K562 (cell line): ENCODE measurements around the gene MAP4K1. TPM values are rescaled to one million over a fixed set of nuclear protein-coding genes. Genes with fewer than 3 reads are reported as not detected.

ENCODE experiments used
- ATAC-seq: fragments of 200-7000 bp; cut with Tn5 transposase; 3 replicates; pipeline ENCODE4 v1.9.1; 2020; ENCODE audit warnings: moderate library complexity
- BruUV-seq: library from RNA; stranded (reverse); fragments of 400-500 nt; replicated peaks from 2 replicates; lab custom pipeline; 2021; lab: Mats Ljungman, UMichigan
- CTCF ChIA-PET: fragments of 300-600 bp; formaldehyde crosslinking; extraction: SDS; loops from one replicate; lab custom pipeline; 2021; ENCODE audit warnings: low intra/inter-chr PET ratio; lab: Yijun Ruan, JAX
- POLR2A ChIA-PET: fragments of 300-600, 350-650 bp; sonication (Branson Sonifier 250); formaldehyde crosslinking; extraction: SDS; loops from one replicate; lab custom pipeline; 2021; ENCODE audit warnings: antibody characterized with exemption, inconsistent platforms; lab: Yijun Ruan, JAX
- DNase-seq, 4 experiments: peaks; one replicate each; pipeline versions ENCODE4 v3.0.0 to v3.0.0-alpha.2; 2011 to 2018; ENCODE audit warnings: low spot score in 3 of 4, mixed read lengths in 3 of 4; ENCODE audit errors: extremely low read depth in 1 of 4
- FAIRE-seq: peaks from 2 replicates; lab custom pipeline; 2011; peaks lifted over from hg19 to GRCh38; lab: Jason Lieb, UNC
- H2AFZ ChIP-seq: 2 replicates; pipeline ENCODE4 v1.6.0; 2011; ENCODE audit warnings: low read depth, low read length, control low read depth, inconsistent platforms
- H3K27ac ChIP-seq: fragments of 200-600 bp; 3 replicates; pipeline ENCODE4 v1.8.0; 2011; ENCODE audit warnings: low read depth, mild to moderate bottlenecking, control low read depth, inconsistent platforms, low read length, moderate library complexity, mixed read lengths; ENCODE audit errors: extremely low read depth
- H3K27me3 ChIP-seq, 2 experiments: fragments of 300-600 bp in 1 of 2; 2 replicates in 1 of 2; 3 replicates in 1 of 2; pipeline versions ENCODE4 v1.6.0 to v1.8.0; 2011; ENCODE audit warnings: inconsistent platforms in 2 of 2, low read length in 2 of 2, mild to moderate bottlenecking in 1 of 2, mixed read lengths in 1 of 2, moderate library complexity in 1 of 2; ENCODE audit not compliant: control insufficient read depth in 2 of 2, insufficient read depth in 2 of 2
- H3K36me3 ChIP-seq: fragments of 300-600 bp; 3 replicates; pipeline ENCODE4 v1.8.0; 2011; ENCODE audit warnings: mild to moderate bottlenecking, low read length, inconsistent platforms; ENCODE audit not compliant: control insufficient read depth, insufficient read depth
- H3K4me1 ChIP-seq, 2 experiments: fragments of 200-600 bp in 1 of 2; replicated peaks in 1 of 2; 2 replicates in 1 of 2; 3 replicates in 1 of 2; pipeline versions ENCODE4 v1.5.1 to v1.8.0; 2011; ENCODE audit warnings: inconsistent platforms in 2 of 2, low read length in 2 of 2, mild to moderate bottlenecking in 1 of 2, mixed read lengths in 1 of 2, moderate library complexity in 1 of 2; ENCODE audit not compliant: control insufficient read depth in 2 of 2, insufficient read depth in 2 of 2
- H3K4me2 ChIP-seq: 2 replicates; pipeline ENCODE4 v1.6.1; 2011; ENCODE audit warnings: low read length, control low read depth, inconsistent platforms, mixed read lengths; ENCODE audit not compliant: insufficient read depth
- H3K4me3 ChIP-seq: fragments of 200-600 bp; sonication (generic), shearing (Covaris generic); 2 replicates; pipeline ENCODE4 v1.5.1; 2016; ENCODE audit warnings: control low read depth, inconsistent platforms
- H3K79me2 ChIP-seq: fragments of 200-600 bp; 3 replicates; pipeline ENCODE4 v1.8.0; 2011; ENCODE audit warnings: low read length, inconsistent platforms; ENCODE audit not compliant: control insufficient read depth, insufficient read depth
- H3K9ac ChIP-seq, 2 experiments: 2 replicates each; pipeline versions ENCODE4 v1.6.0 to v1.6.1; 2011; ENCODE audit warnings: low read depth in 2 of 2, low read length in 2 of 2, control low read depth in 1 of 2, inconsistent platforms in 1 of 2, mild to moderate bottlenecking in 1 of 2, mixed read lengths in 1 of 2; ENCODE audit not compliant: insufficient read depth in 1 of 2
- H3K9me1 ChIP-seq: one replicate; pipeline ENCODE4 v1.6.0; 2011; ENCODE audit warnings: inconsistent platforms, mild to moderate bottlenecking, low read length, moderate library complexity; ENCODE audit not compliant: control insufficient read depth, insufficient read depth
- H3K9me3 ChIP-seq: replicated peaks from 2 replicates; pipeline ENCODE4 v1.5.1; 2011; ENCODE audit warnings: low read depth, low read length, inconsistent platforms; ENCODE audit not compliant: control insufficient read depth, insufficient read depth
- H4K20me1 ChIP-seq: replicated peaks from 2 replicates; pipeline ENCODE4 v1.6.1; 2011; ENCODE audit warnings: low read length, inconsistent platforms, mixed read lengths; ENCODE audit not compliant: control insufficient read depth, insufficient read depth
- IFI16 ChIP-seq: fragments of 250-450 bp; sonication (Bioruptor Pico); IDR thresholded peaks from 2 replicates; pipeline ENCODE4 v2.1.2; 2022; ENCODE audit warnings: mild to moderate bottlenecking, inconsistent platforms
- POLR2G ChIP-seq: fragments of 200-400 bp; formaldehyde crosslinking; IDR thresholded peaks from 2 replicates; pipeline ENCODE4 v1.6.1; 2017; ENCODE audit warnings: low read depth, mild to moderate bottlenecking, antibody characterized with exemption, low read length, moderate library complexity
- RBFOX2 ChIP-seq: fragments of 200-400 bp; formaldehyde crosslinking; IDR thresholded peaks from 2 replicates; pipeline ENCODE4 v1.6.1; 2017; ENCODE audit warnings: low read depth, mild to moderate bottlenecking, low read length, moderate library complexity
- SREBF2 ChIP-seq: sonication (generic); formaldehyde crosslinking; IDR thresholded peaks from 2 replicates; pipeline ENCODE4 v1.4.0; 2020; ENCODE audit warnings: mild to moderate bottlenecking, missing genetic modification reagents
- WGBS: fragments of 100-300 bp; shearing (Covaris generic); methylation state at CpG from one replicate; pipeline ENCODE4 v1.1.6; 2016; ENCODE audit warnings: low coverage, mixed read lengths; ENCODE audit not compliant: insufficient coverage; ENCODE audit errors: missing lambda C conversion rate; 5-methylcytosine and 5-hydroxymethylcytosine counted together
- in situ Hi-C: fragments of 300-500 bp; cut with MboI; formaldehyde crosslinking; loops from 4 replicates; pipeline ENCODE4 v1.15.0; 2018; ENCODE audit warnings: inconsistent platforms, mixed read lengths
- intact Hi-C: fragments of 100-400 bp; cut with micrococcal nuclease; formaldehyde crosslinking; loops from 2 replicates; pipeline ENCODE4 v1.14.2; 2022
- polyA plus RNA-seq, 8 experiments: library from polyadenylated mRNA; depleted of rRNA in 4 of 8; stranded (reverse) in 5 of 8; unstranded in 3 of 8; fragments of >200 nt; fragmentation: Nextera tagmentation in 2 of 8; fragmentation: Illumina TruSeq in 1 of 8; extraction: Ambion mirVana in 2 of 8; extraction: Trizol in 1 of 8; gene quantifications; 2 replicates each; pipeline versions ENCODE4 v1.2.1 to v1.2.3, GENCODE V29; 2011 to 2014; ENCODE audit warnings: inconsistent platforms in 1 of 8, missing spikeins in 1 of 8
- total RNA-seq, 7 experiments: library from RNA; depleted of rRNA in 6 of 7; stranded (reverse); fragments of >200 nt in 6 of 7; fragmentation: Illumina TruSeq in 2 of 7; extraction: Trizol in 2 of 7; gene quantifications; 2 replicates each; pipeline versions ENCODE4 v1.2.1 to v1.2.3, GENCODE V29; 2011 to 2021; ENCODE audit warnings: low replicate concordance in 1 of 7

MAP4K1 gene
- total and polyA plus RNA-seq, 9 of the 15 experiments (the other 6 are each of a cell fraction or from before 2014, with no cell fraction given): 0.14 to 3.2 (median 0.73) TPM; not detected in 1

DNA sequence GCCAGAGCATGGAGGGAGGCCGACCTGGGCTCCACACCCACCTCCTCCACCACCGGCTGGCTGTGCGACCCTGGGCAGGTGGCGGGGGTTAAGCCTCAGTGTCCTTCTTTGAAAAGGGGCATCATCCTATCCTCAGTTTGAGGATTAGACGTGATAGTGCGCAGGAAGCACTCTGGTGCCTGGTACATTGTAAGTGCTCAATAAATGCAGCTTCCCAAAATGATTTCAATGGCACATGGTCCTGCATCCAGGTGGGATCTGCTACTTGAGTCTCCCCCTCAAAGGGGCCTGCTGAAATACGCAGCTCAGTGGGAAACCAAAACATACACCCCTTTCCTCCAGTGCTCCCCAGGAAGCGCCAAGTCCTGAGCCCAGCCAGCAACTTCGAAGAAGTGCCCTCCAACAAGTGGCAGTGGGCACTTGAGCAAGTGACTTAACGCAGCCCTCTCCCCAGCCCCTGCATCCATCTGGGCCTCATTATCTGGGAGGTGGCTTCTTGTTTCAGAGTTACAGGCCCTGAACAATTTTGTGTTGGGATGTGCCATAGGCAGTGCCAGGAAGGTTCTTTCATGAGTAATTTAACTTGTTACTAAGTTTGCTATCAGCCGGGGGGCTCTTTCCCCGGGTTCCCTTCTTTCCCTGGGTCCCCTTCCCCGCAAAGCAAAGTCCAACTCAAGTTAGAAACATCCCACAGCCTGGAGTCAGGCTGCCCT, 47.6 kb upstream of the MAP4K1 start:
- TF ChIP-seq IFI16: no peak
- no peak for TF ChIP-seq SREBF2 (CRISPR knock-in tag)
- 0 out of 2 replicates have a peak, but pooled peaks have one; percentile 23 for TF ChIP-seq POLR2G
- TF ChIP-seq RBFOX2: peak; percentile 24; the same call in 1 of the 2 replicates
- Histone ChIP-seq H2AFZ (no peak overlapping the region), H3K36me3 (peaks cover 71% of the 10 kb centered on the region), H3K27ac (peak overlapping the region; percentile 49), H3K79me2 (peaks cover 97% of the 10 kb centered on the region), H3K4me2 (peak overlapping the region; percentile 66), H3K27me3 (no peaks in the 10 kb centered on the region), H3K9me3 (no peaks in the 10 kb centered on the region), H3K9ac (peak overlapping the region; percentile 11 to 83; a peak in 3 of 4 replicates), H3K4me1 (peaks cover 54 to 86% of the 10 kb centered on the region in 2 experiments), H3K4me3 (no peak overlapping the region), H3K9me1 (peaks cover 6% of the 10 kb centered on the region), H4K20me1 (peaks cover 54% of the 10 kb centered on the region)
- in situ Hi-C loops: no loop called here
- CTCF ChIA-PET: no interaction called here
- DNase-seq (no peak), ATAC-seq (no peak), FAIRE-seq (no peak)
- WGBS: 75% methylated on average over 11 of the region's 13 CpGs
- POLR2A ChIA-PET: interaction anchor here (0.6 to 5.2 kb wide), 6 partner anchors 10 to 96 kb away, joined by 3 to 31 read pairs (median 8); partner anchors contain the start of gene ACTN4
- BruUV-seq: no TSS peak
- intact Hi-C loops: no loop called here
